ENCODE data around the gene CRCP. TPM values are rescaled to one million over a fixed set of nuclear protein-coding genes. Genes with fewer than 3 reads are reported as not detected.

CRCP gene
- polyA plus RNA-seq, 3 donors = 25.3 to 34.8 (median 33.3) TPM

GRCh38 chr7:66182920-66183319 is 68.3 kb downstream of the CRCP start:
- no peak for DNase-seq

GRCh38 chr7:66183700-66184099 is 69.1 kb downstream of the CRCP start:
- no peak for DNase-seq

- DNase-seq = no peak
These were observed 71.1 kb downstream of the CRCP start for GRCh38 chr7:66185680-66186187.

- no peak for DNase-seq
These were observed 72.3 kb downstream of the CRCP start for GRCh38 chr7:66186991-66187390.

- DNase-seq = no peak
These were observed 73.3 kb downstream of the CRCP start for GRCh38 chr7:66187905-66188304.

- DNase-seq = no peak
These were observed 74.0 kb downstream of the CRCP start for GRCh38 chr7:66188645-66189044.

GRCh38 chr7:66189695-66190503 is 75.3 kb downstream of the CRCP start:
- DNase-seq = no peak

GRCh38 chr7:66190504-66190857 is 75.8 kb downstream of the CRCP start:
- no peak for DNase-seq

- DNase-seq = no peak
These were observed 78.6 kb downstream of the CRCP start for GRCh38 chr7:66193146-66193725.

GRCh38 chr7:66198469-66198868 is 83.8 kb downstream of the CRCP start:
- no peak for DNase-seq

GRCh38 chr7:66198956-66199355 is 84.3 kb downstream of the CRCP start:
- DNase-seq = no peak

- no peak for DNase-seq
These were observed 87.8 kb downstream of the CRCP start for GRCh38 chr7:66202441-66202840.

Other genes with a start within 250 kb of the CRCP start
- 10 to 100 TPM; 24.3 to 30.6 (median 26.9) TPM for gene VKORC1L1, start 241.8 kb upstream of the CRCP start, polyA plus RNA-seq (ENCODE audit: insufficient read length in 3 of 3)
- 10 to 100 TPM; 76.7 to 78.9 (median 77.8) TPM for gene GUSB, start 132.6 kb upstream of the CRCP start, polyA plus RNA-seq (ENCODE audit: insufficient read length in 3 of 3)
- gene ASL, start 39.0 kb upstream of the CRCP start, polyA plus RNA-seq (ENCODE audit: insufficient read length in 3 of 3) = 10 to 100 TPM; 30.7 to 38.1 (median 36.1) TPM
- 10 to 100 TPM; 37.3 to 43.7 (median 40.3) TPM for gene TPST1, start 90.5 kb downstream of the CRCP start, polyA plus RNA-seq (ENCODE audit: insufficient read length in 3 of 3)

All from renal pelvis (tissue), 4 donors.